Ureter (tissue), 1 donor: Measurements from ENCODE around the gene ASB18. TPM values are rescaled to one million over a fixed set of nuclear protein-coding genes. Genes with fewer than 3 reads are reported as not detected.
"Not testable (repeated sequence)": the region's sequence is repeated elsewhere in the genome, so short reads cannot be mapped to it uniquely, and the experiment has no call there.

Source experiments
- DNase-seq: peaks from one replicate; pipeline ENCODE4 v3.0.0-alpha.2; 2020; ENCODE audit warnings: low spot score
- total RNA-seq: library from RNA; stranded (reverse); gene quantifications from one replicate; pipeline ENCODE4 v1.2.4, GENCODE V29; 2023
- donor health status: DM: yes; HTN: yes; CAD: no.

Gene ASB18, protein sequence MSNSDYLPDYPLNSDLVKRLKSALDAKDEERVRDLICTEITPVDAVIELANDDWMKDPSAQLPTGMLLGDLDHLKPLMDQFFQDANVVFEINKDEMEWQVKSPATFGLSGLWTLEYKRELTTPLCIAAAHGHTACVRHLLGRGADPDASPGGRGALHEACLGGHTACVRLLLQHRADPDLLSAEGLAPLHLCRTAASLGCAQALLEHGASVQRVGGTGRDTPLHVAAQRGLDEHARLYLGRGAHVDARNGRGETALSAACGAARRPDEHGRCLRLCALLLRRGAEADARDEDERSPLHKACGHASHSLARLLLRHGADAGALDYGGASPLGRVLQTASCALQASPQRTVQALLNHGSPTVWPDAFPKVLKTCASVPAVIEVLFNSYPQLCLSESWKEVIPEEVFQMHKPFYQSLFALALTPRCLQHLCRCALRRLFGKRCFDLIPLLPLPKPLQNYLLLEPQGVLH
- not detected for total RNA-seq

DNA sequence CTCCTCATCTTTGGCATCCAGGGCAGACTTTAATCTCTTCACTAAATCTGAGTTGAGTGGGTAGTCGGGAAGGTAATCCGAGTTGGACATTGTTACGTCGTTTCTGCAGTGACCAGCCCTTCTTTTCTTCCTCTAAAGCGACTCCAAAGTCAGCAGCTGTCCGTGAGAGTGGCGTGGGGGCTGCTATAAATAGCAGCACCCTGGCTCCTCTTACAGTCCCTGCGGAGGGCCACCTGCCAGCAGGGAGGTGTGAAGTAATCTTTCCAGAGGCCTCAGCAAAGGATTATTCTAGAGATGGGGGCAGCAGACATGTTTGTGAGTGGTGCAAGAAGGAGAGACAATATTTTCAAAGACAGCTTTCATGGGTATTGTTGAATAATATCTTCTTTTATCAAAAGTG lies at the start of gene ASB18:
Gene ASB18, minus strand, starts transcription at position 151 of the 400 bp plus-strand sequence. Its CDS starts 61 bp downstream, at position 90.
- no peak for DNase-seq

DNA sequence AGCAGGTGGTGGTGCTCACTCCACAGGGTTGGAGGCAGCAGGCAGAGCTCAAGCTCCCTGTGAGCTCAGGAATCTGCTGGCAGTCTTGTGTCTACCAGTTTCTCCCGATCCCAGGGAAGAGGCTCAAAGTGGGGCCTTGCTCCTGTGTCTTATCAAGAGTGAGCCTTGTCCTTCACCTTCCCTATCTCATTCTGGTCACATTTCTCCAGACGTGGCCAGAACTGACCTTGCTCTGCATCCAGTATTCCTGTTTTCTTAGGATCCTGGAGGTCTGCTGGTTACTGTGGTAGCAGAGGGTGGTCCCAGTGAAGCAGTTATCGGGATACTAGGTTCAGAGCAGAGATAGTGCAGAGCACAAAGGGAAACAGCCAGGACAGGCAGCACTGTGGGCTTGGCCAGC lies 47.1 kb upstream of the ASB18 start:
- no peak for DNase-seq

DNA sequence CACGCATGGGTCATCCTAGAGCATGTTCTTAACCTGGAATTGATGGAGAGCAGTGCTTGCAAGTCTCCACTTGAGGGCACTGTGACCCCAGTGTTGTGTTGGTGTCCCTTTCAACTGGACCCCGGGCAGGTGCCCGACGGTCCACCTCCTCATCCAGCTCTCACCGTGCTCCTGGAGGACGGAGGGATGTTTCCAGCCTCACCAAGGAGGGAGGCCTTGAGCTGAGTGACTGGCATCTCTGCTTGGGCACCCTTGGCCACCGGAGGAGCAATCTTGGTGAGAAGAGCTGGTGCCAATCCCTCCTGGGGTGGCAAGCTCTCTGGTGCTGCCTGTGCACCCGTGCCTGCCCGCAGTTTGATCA lies 45.4 kb upstream of the ASB18 start:
- DNase-seq = no peak

DNA sequence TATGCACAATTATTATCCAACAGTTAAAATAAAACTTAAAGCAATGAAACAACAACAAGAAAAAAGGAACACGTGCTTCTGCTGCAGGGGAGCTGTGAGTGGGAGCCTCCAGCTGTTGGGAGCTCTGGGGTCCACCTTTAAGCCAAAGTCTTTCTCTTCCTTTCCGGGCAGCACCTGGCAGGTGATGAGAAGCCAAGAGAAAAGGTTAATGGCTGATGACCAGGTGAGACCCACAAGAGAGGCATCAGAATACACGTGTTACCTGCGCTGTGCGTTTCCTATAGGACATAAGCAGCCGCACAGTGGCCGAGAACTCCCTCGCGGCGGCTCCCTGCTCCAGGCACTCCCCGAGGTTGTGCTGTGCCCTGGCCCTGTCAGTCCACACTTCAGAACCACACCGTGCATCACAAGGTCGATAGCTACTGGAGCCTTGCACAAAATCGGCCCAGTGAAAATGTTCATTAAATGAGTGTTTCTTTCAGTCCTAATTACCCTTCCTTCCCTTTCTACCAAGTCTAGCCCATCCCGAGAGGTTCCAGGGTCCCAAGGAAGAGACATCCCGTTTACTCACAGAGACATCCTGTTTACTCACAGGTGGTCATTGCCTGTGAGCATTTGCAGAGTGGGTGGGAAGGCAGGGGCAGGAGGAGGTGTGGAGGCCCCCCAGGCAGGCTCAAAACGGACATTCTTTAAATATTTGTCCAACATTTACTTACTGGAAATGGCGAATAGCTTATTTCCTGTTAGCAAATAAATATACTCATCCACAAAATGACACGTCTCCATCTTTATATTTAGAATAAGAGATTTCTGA lies 44.9 kb upstream of the ASB18 start:
- DNase-seq = no peak

DNA sequence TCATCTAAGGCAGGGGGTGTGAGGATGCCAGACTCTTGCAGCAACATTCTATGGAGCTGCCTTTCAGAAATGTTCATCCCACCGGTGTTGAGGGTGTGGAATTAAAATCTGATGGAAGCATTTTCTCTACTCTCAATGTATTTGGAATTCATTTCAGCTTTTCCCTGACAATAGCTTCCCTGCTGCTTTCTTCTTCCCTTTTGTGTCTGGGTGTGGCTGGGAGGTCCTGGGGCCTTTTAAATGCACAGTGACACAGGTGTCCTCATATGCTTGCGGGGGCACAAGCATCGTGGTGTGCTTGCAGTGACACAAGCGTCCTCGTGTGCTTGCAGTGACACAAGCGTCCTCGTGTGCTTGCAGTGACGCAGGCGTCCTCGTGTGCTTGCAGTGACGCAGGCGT lies 43.4 kb upstream of the ASB18 start:
- no peak for DNase-seq

DNA sequence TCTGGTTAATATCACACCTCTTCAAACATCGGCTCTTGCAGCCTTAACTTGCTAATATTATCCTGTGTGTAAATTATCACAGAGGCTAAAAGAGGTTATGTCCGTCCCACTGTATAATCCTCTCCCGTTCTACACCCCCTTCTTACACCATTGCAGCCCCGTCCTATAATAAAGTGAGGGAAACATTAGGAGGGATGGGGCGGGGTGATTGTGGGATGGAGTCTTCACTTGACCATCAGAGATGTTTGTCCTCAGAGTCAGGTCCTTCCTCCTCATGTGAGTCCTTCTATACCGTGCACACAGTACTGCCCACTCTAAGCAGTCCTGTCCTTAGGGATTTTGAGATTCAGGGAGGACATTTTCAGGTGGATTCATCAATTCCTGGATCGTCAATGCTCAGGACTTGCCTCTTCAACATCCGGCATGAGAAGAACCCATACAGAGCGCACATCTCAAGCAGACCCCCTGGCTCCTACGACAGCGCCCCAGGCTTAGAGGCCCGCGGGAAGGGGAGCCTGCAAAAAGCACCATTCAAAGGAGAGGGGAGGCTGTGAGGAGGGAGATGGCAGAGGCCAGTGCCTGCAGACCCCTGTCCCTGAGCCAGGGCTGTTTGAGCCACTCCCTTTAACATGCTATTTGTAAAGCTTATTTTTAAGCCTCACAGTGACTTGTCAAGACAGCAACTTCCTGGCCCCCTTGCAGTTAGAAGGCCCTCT lies 42.8 kb upstream of the ASB18 start:
- DNase-seq = no peak

DNA sequence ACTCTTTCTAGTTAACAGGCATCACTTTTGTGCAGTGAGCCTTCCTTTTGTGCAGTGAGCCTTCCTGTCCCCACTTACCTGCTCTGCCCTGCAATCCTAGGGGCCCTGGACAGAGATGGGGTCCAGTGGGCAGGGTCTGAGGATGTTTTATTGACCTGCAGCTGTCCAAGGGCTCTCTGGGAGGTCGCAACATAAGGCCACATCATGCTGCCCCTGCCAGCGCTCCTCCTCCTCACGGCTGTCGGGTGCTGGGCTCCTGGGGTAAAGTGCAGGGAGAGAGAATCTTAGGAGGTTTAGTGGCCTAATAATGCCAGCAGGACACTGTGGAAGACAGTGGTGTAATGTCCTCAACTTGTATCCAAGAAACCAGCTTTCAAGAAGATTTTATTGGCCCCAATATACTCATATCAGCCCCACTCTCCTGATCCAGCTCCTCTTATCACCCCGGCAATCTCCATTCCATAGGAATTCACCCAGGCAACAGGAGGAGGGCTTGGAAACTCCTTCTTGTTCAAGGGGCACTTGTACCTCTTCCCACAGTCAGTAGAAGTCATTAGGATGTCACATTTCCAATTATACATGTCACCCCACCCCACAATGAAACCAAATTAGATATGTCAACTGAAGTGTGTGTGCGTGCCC lies 41.9 kb upstream of the ASB18 start:
- DNase-seq = no peak

DNA sequence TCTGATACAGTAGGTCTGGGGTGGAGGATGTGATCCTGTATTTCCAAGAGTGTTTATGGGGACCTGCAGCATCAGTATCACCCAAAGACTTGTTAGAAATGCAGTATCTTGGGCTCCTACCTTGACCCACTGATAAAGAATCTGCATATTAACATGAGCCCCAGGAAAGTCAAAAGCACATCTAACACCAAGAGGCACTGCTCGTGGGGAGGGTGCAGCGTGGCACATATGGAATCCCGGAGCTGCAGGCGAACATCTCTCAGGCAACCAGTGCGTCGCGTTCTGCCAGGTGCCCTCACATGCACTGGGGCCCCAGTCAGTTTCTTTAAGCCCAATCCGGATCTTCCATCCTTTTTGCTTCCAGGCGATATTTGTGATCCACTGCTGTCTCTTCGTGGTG lies 41.3 kb upstream of the ASB18 start:
- no peak for DNase-seq

DNA sequence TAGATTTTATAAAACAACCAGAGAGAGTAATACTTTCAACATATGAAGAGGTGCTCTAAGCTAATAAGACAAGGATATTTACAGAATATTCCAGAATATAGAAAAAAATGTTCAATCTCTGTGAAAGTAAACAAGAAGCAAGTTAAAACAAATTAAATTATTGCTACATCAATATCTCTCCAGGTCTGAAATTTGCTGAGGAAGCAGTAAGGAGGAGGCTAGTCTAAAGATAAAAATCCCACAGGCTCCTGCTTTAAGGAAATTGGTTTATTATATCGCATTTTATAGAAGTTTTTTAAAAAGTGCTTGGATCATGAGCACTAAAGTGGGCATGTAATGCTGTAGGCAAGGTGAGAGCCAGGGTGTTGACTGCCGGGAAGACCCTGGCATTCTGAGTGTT lies 39.7 kb upstream of the ASB18 start:
- no peak for DNase-seq

DNA sequence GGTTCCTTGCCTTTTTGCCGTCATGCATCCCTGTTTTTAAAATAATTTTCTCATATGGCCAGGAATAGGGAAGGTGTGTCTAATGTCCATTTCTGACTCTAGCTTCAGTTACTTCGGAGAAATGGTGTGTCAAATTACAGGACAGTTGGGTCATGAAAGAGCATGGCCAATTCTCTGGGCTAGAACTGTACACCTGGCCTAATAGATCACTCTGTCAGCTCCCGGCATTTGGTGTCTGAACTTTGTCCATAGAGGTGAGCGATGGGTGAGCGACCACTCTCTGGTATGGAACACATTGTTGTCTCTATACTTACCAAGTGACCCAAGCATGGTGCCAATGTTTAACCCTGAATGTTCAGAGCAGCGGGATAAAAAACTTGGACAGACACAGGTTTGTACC lies 38.3 kb upstream of the ASB18 start:
- DNase-seq = no peak

DNA sequence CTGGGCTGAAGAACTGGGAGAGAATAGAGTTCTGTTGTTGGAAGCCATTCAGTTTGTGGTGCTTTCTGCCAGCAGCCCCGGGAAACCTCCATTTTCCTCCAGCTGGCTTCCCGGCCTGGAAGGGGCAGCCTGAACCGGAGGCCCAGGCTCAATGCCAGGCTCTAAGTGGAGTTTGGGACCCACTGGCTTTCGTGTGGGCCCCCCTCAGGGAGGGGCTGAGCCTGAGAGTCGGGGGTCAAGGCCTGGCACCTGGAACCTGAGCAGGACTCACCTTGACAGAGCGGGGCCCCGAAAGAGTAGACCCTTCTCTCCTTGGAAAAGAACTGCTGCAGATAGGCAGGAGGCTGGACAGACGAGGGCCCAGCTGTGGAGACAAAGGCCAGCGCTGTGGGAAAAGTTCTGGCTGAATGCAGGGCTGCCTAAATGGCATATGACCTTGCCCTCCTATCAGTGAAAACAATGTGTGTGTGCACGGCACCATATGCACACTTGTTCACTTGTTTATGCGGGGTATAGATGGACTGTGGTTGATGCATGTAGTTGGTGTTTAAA lies 34.8 kb upstream of the ASB18 start:
- no peak for DNase-seq

DNA sequence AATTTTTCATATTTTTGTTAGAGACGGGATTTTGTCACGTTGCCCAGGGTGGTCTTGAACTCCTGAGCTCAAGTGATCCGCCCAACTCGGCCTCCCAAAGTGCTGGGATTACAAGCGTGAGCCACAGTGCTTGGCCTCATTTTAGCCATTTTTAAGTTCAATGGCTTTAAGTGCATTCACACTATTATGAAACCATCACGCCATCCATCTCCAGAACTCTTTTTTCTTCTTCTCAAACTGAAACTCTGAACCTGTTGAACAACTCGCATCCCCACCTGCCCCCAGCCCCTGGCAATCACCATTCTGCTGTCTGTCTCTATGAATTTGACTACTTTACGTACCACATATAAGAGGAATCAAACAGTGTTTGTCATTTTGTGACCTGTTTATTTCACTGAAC lies 31.3 kb upstream of the ASB18 start:
- DNase-seq = no peak

DNA sequence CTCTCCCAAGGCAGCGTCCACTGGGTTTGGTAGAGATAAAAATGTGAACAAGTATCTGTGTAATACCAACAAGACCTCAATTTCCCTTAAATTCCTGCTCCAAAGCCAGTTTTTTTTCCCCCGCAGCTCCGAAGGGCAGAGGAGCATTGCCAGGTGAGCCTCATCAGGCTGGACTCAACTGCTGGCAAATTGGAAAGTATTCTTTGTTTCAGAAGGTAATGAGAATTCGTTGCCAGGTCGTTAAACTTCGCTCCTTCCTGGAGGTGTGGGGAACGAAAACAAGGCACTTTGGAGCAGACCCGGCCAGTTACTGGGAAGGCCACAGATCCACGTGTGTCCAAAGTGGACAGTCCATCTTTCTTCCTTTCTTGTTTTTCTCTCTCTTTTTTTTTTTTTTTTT lies 30.4 kb upstream of the ASB18 start:
- DNase-seq = no peak

DNA sequence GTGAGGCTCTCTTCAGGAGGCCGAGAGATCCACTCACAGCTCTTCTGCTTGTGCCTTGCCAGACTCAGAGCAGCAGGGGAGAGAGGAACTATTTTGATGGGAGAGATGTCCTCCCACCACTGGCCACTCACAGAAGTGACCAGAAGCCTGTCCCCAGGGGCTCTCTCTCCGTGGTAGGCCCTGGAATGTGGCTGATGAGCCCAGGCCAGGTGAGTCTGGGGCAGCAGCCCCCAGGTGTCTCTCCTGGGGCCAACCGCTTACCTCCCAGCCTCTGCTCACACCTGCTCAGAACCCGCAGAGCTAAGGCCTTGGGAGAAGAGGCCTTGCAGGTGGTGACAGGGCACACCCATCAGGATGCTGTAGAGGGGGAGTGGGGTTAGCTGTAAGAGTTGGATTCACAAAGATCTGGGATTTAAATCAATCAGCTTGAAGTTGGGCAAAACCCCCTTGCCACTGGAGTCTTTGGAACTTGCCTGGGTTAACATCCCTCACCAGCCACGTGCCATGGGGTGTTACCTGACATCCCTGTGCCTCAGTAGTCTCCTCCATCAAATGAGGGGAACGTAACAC lies 29.1 kb upstream of the ASB18 start:
- no peak for DNase-seq

DNA sequence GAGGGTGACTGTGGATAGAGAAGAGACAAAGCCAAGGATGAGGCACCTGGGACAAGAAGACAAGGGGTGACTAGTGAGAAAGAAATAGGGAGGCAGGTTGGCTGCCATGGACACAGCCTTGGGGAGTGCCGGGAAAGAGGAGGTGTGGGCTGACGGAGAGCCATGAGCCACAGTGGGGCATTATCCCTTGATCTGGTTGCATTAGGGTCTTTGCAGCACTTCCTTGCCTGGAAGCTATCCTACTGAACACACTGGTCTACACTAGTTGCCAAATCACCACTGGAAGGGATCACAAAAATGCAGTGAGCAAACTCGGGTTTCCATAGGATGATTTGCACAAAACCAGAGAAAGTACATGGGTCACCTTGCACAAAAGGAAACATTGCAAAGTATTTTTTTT lies 27.7 kb upstream of the ASB18 start:
- no peak for DNase-seq

DNA sequence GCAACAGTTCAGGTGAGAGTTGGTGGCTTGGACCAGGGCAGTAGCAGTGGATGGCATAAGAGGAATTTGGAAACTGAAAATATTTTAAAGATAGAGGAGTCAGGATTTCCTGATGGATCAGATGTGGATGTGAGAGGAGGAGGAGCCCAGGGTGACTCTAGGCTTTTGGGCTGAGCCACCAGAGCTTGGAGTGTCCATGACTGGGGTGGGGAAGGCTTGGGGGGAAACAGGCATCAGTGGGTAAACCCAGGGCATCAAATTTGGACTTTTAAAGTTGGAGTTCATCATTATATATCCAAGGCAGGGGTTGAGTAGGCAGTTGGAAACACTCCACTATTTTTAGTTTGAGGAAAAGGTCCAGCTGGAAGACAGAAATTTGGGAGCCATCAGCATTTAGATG lies 27.3 kb upstream of the ASB18 start:
- DNase-seq = no peak

DNA sequence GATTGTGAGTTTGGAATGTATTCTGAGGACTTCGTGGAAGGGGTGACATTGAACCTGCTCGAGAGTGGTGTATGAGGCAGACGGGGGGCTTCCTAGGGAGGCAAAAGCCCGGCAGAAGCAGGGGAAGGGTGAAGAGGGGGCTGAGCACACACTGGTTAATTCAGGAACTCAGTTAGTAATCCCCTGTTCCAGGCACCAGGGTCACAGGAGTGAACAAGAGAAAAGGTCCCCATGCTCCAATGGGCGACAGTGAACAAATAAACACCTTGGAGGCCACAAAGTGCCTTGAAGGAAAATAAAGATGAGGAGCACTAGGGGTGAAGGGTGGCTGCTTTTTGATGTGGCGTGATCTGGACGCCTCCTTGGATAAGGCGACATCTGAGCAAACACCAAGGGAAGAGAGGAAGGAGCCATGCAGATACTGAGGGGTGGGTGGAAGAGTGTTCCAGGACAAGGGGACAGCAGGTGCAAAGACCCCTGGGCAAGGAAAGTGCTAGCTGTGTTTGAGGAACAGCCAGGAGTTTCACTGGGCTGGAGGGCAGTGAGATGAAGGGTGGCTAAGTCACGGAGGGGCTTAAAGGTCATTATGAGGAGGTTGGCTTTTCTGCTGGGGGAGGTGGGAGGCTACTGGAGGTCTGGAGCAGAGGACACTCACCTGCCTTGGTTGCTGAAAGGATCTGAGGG lies 26.7 kb upstream of the ASB18 start:
- DNase-seq = no peak

DNA sequence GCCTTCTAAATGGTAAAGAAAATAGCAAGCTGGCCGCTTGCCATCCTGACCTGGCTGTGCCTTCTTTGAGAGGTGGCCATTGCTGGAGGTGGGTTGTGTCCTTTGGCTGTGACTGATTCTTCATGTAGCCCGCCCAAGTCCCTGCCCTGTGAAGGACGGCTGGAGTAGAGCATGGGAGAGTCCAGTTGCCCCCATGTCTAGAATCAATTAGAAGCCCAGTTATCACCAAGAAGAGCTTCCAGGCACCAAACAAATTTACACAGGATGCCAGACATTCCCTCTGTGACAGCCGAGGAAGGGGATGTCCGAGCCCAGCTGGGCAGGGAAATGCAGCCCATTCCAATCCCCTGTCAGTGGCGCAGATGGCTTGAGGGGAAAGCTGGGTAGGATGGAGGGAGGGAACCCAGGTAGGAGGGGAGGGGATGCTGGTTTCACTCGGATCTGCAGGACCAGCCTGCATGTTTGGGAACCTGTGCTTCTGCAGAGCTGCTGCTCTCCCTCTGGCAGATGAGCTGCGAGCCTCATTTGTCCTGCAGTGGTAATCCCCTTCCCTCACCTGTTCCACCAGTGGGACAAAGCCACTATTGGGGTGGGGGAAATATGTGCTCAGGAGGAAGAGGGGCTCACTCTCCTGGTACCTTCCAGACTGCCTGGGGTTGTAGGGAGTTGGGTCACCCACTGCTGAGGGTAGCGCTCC lies 25.7 kb upstream of the ASB18 start:
- DNase-seq = no peak

DNA sequence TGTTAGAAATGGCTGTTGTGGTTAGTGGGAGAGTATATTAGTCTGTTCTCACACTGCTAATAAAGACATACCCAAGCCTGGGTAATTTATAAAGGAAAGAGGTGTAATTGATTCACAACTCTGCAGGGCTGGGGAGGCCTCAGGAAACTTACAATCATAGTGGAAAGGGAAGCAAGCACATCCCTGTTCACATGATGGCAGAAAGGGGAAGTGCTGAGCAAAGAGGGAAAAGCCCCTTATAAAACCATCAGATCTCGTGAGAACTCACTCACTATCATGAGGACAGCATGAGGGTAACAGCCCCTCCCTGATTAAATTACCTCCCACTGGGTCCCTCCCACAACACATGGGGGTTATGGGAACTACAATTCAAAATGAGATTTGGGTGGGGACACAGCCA lies 24.2 kb upstream of the ASB18 start:
- not testable (repeated sequence) for DNase-seq

DNA sequence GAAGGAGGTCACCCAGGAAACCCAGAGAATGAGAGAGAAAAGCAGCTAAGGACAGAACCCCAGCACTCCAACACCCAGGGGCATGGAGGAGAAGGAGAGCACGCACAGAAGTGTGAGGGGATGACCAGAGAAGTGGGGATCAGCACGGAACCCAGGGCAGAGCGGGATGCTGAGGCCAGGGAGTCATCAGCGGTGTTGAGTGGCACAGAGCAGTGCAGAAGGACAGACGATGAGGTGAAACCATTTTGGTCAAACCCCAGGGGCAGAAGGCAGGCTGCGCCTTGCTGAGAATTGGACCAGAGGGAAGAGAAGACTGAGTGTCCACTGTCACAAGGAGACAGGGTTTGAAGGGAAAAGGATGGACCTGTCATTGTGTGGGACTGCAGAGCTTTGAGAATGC lies 23.4 kb upstream of the ASB18 start:
- DNase-seq = no peak
